ENCODE results near the gene MB21D2. TPM values are rescaled to one million over a fixed set of nuclear protein-coding genes. Genes with fewer than 3 reads are reported as not detected.

The MB21D2 gene
- total RNA-seq, 4 donors from 2014 or later = 3.6 to 7.5 (median 6.5) TPM

DNA sequence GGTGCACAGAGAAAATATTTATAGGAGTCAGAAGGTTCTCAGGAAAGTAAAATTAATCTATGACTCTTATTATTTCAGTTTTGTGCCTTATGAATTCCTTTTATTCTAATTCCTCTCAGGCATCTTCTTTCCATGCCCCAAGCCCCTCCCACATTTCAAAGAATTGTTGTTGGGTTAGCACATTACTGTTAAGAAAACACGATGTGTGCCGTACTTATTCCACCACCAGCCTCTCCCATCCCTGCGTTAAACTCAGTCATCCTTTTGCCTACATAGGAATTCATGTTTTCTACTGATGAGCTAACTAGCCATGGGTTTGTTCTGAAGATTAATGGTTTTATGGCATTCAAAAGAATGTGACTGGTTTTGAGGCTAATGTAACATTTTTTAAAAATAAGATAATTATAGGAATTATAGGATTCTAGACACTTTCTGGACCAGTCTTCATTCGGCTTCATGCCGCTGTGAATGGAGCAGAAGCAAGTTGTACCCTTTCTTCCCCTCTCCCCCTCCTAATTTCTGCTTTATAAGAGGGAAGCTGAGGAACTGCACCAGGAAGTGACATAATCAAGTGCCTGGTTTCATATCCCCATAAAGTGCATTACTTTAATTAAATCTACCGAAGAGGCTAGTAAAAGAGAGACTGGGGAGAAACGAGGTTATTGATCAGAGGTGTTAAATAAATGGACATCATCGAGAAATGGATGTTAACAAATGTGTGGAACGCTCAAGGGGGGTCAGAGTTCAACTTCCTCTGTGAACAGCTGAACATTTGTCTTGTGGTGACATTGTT is 12.3 kb upstream of the MB21D2 start:
- Histone ChIP-seq H3K27ac (no peak overlapping the region), H3K4me3 (no peak overlapping the region), H3K9me3 (no peaks in the 10 kb centered on the region), H3K27me3 (no peaks in the 10 kb centered on the region), H3K36me3 (no peaks in the 10 kb centered on the region), H3K4me1 (no peaks in the 10 kb centered on the region)
- no peak for DNase-seq (ENCODE audit: low spot score in 2 of 2)
- TF ChIP-seq POLR2A (IDR thresholded peaks at IDR 0.05) (no peak), EP300 (IDR thresholded peaks at IDR 0.05) (no peak)
- TF ChIP-seq, protein P1, sequence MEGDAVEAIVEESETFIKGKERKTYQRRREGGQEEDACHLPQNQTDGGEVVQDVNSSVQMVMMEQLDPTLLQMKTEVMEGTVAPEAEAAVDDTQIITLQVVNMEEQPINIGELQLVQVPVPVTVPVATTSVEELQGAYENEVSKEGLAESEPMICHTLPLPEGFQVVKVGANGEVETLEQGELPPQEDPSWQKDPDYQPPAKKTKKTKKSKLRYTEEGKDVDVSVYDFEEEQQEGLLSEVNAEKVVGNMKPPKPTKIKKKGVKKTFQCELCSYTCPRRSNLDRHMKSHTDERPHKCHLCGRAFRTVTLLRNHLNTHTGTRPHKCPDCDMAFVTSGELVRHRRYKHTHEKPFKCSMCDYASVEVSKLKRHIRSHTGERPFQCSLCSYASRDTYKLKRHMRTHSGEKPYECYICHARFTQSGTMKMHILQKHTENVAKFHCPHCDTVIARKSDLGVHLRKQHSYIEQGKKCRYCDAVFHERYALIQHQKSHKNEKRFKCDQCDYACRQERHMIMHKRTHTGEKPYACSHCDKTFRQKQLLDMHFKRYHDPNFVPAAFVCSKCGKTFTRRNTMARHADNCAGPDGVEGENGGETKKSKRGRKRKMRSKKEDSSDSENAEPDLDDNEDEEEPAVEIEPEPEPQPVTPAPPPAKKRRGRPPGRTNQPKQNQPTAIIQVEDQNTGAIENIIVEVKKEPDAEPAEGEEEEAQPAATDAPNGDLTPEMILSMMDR (IDR thresholded peaks at IDR 0.05) = no peak
- WGBS, 2 donors = 56 to 58% methylated on average over 9 of the region's 9 CpGs

DNA sequence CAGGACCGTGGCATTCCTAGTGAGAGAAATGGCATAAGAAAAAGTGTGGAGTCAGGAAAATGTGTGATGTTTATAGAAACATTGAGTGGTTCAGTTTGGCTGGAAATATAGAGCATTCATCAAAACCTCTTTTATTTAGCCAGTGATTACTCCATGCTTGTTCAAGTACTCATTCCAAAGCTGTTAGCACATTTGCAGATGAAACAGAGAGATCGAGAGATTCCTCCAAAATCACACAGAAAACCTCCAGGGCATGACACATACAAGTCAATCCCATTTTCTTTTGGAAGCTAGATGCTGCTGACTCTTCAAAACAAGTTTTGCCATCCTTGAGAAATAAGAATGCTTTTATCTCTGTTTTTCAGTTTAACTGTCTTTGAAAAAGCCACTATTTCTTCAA is 11.5 kb upstream of the MB21D2 start:
- H3K4me3 ChIP-seq = no peak overlapping the region
- no peaks in the 10 kb centered on the region for H3K9me3 ChIP-seq
- no peaks in the 10 kb centered on the region for H3K36me3 ChIP-seq
- DNase-seq (ENCODE audit: low spot score in 2 of 2) = no peak
- no peak overlapping the region for H3K27ac ChIP-seq
- WGBS, 2 donors = 38 to 48% methylated on average over 2 of the region's 2 CpGs
- no peaks in the 10 kb centered on the region for H3K4me1 ChIP-seq
- H3K27me3 ChIP-seq = no peaks in the 10 kb centered on the region
- TF ChIP-seq EP300 (IDR thresholded peaks at IDR 0.05) = no peak
- TF ChIP-seq, protein P1 (IDR thresholded peaks at IDR 0.05) = no peak
- TF ChIP-seq POLR2A (IDR thresholded peaks at IDR 0.05) = no peak

DNA sequence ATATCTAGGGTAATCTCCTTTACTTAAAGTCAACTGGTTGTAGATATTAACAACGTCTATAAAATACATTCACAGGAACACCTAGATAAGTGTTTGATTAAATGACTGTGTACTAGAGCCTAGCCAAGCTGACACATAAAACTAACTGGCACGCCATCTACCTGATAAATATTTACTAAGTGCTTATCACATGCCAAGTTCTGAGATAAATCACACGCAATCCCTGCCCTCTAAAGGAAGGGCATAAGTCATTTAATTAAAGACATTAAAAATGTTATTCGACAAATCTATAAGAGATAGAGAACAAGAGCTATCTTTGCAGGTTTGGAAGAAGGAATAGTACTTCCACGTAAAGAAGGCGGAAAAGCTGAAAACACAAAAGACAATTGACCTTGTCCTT is 11.1 kb upstream of the MB21D2 start:
- TF ChIP-seq, protein P1 (IDR thresholded peaks at IDR 0.05) = no peak
- TF ChIP-seq POLR2A (IDR thresholded peaks at IDR 0.05) = no peak
- TF ChIP-seq EP300 (IDR thresholded peaks at IDR 0.05) = no peak
- Histone ChIP-seq H3K36me3 (no peaks in the 10 kb centered on the region), H3K4me1 (no peaks in the 10 kb centered on the region), H3K9me3 (no peaks in the 10 kb centered on the region), H3K4me3 (no peak overlapping the region), H3K27ac (no peak overlapping the region), H3K27me3 (no peaks in the 10 kb centered on the region)
- no peak for DNase-seq (ENCODE audit: low spot score in 2 of 2)
- 78 to 85% methylated on average over 6 of the region's 6 CpGs for WGBS, 2 donors

DNA sequence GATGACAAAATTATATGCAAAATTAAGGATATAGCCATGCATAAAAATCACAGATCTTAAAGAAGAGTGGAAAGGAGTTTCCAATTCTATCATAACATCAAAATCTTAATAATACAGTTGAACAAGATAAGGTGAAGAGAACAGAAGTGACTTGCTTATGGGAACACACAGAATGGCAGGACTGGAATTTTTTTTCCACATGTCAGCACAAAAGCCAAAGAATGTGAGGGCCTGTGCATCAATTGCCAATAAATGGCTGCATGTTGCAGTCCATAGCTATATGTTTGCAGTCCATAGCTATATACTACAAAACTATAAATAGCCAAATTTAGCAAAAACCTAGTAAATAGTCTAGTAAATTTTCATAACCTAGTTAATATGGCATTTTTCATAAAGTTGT is 10.4 kb upstream of the MB21D2 start:
- H3K4me3 ChIP-seq = no peak overlapping the region
- TF ChIP-seq, protein P1 (IDR thresholded peaks at IDR 0.05) = no peak
- no peak for TF ChIP-seq POLR2A (IDR thresholded peaks at IDR 0.05)
- TF ChIP-seq EP300 (IDR thresholded peaks at IDR 0.05) = no peak
- H3K27me3 ChIP-seq = no peaks in the 10 kb centered on the region
- no peak for DNase-seq (ENCODE audit: low spot score in 2 of 2)
- H3K4me1 ChIP-seq = no peaks in the 10 kb centered on the region
- H3K36me3 ChIP-seq = no peaks in the 10 kb centered on the region
- H3K27ac ChIP-seq = no peak overlapping the region
- H3K9me3 ChIP-seq = no peaks in the 10 kb centered on the region

DNA sequence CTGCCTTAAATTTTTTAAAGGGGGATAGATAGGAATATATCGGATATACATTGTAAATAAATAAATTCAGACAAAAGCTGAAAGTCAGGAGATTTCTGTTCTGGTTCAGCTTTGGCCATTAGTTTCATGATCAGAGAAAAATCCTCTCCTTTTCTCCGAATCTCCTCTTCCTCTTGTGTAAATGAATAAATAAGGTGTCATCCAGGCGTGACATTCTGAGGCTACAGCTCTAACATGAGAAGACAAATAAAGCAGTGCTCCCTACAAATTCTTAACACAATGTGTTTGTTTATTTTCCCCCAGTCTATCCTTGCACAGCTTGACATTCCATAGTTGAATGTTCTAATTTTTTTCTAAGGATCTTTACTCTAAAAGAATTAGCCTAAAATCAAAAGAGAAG is 9.4 kb upstream of the MB21D2 start:
- no peak for DNase-seq (ENCODE audit: low spot score in 2 of 2)
- no peaks in the 10 kb centered on the region for H3K4me1 ChIP-seq
- H3K27ac ChIP-seq = no peak overlapping the region
- WGBS, 2 donors = 93 to 95% methylated on average over 3 of the region's 3 CpGs
- no peaks in the 10 kb centered on the region for H3K27me3 ChIP-seq
- no peak overlapping the region for H3K4me3 ChIP-seq
- TF ChIP-seq EP300 (IDR thresholded peaks at IDR 0.05) = no peak
- TF ChIP-seq POLR2A (IDR thresholded peaks at IDR 0.05) = no peak
- TF ChIP-seq, protein P1 (IDR thresholded peaks at IDR 0.05) = no peak
- H3K36me3 ChIP-seq = no peaks in the 10 kb centered on the region
- no peaks in the 10 kb centered on the region for H3K9me3 ChIP-seq
